Skeletal muscle tissue (tissue), 4 donors: ENCODE measurements around the gene DUSP22. TPM values are rescaled to one million over a fixed set of nuclear protein-coding genes. Genes with fewer than 3 reads are reported as not detected.

Source experiments
- H3K27ac ChIP-seq: one replicate; pipeline ENCODE4 v1.7.0; 2013; ENCODE audit warnings: mild to moderate bottlenecking, low read depth, low read length, inconsistent platforms
- H3K27me3 ChIP-seq, 3 donors: one replicate each; pipeline ENCODE4 v1.7.0; 2013; ENCODE audit warnings: low read length in 3 of 3; ENCODE audit not compliant: control insufficient read depth in 3 of 3, insufficient read depth in 3 of 3
- H3K36me3 ChIP-seq, 3 donors: one replicate each; pipeline ENCODE4 v1.7.0; 2013; ENCODE audit warnings: low read length in 3 of 3; ENCODE audit not compliant: control insufficient read depth in 3 of 3, insufficient read depth in 3 of 3
- H3K4me1 ChIP-seq, 3 donors: one replicate each; pipeline ENCODE4 v1.7.0; 2013; ENCODE audit warnings: low read length in 3 of 3, mild to moderate bottlenecking in 3 of 3; ENCODE audit not compliant: control insufficient read depth in 3 of 3, insufficient read depth in 3 of 3
- H3K4me3 ChIP-seq, 3 donors: one replicate each; pipeline ENCODE4 v1.7.0; 2013; ENCODE audit warnings: low read length in 3 of 3
- H3K9ac ChIP-seq, 3 donors: one replicate each; pipeline ENCODE4 v1.7.0; 2013; ENCODE audit warnings: low read length in 3 of 3, mild to moderate bottlenecking in 3 of 3, moderate library complexity in 2 of 3, low read depth in 1 of 3
- H3K9me3 ChIP-seq, 3 donors: one replicate each; pipeline ENCODE4 v1.7.0; 2013; ENCODE audit warnings: low read length in 3 of 3; ENCODE audit not compliant: control insufficient read depth in 3 of 3
- total RNA-seq: library from RNA; depleted of rRNA; stranded (reverse); fragments of >200 nt; gene quantifications from one replicate; pipeline ENCODE4 v1.2.3, GENCODE V29; 2014
- donor health status: Osteomylitis.

DUSP22 gene
- total RNA-seq, 1 donor from 2014 or later = 17.7 TPM

DNA sequence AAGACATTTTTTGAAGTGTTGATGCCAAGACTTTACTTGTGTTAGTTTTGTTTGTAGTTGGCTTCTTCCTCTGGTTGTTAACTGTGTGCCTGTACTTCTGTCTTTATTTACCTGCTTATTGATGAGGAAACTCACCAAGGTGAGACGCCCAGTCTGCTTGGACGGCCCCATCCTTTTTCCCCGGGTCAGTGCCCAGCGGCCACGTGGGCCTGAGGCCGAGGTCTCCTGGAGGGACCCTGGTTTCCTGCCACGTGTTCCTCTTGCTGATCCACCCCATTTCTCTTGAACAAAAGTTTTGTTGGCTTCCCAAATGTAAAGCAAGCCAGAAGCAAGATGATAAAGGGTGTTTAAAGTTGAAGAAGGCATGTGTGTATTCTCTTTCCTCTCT is 24.8 kb downstream of the DUSP22 start:
- Histone ChIP-seq H3K9me3 (no peaks in the 10 kb centered on the region), H3K27me3 (no peaks in the 10 kb centered on the region), H3K27ac (no peak overlapping the region), H3K9ac (no peak overlapping the region), H3K4me1 (peaks cover 4 to 14% (median 10%) of the 10 kb centered on the region in 3 donors), H3K36me3 (peaks cover 0 to 3% (median 0%) of the 10 kb centered on the region in 3 donors), H3K4me3 (no peak overlapping the region)

DNA sequence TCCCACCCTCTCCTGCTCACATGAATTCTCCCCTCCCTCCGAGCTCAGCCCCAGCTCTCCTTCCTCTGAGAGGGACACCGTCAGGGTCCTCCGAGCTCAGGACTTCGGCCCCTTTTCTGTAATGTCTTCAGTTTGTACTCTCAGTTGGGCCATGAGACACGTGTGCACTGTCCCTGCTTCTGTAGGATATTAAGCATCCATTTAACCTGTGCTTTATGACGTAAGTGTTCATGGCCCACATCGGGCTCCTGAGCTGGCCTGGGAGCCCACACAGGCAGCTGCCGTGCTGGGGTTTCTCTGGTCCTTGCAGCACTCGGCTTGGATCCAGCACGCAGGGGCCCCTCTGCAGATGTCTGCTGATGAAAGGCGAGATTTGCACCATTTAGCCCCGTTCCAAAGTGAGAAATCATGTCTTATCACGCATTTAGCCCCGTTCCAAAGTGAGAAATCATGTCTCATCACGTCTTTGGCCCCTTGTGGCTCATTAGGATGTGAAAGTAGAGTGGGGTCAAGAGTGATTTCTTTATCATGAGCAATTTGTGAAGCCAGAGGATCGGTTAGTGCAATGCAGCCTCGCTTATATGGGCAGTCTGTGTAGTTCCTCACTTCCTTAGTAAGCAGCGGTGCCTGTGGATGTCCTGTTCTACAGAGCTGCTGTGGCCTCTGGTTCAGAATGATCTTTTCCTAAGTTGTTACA is 25.3 kb downstream of the DUSP22 start:
- no peak overlapping the region for H3K27ac ChIP-seq
- H3K4me1 ChIP-seq = peaks cover 0 to 14% (median 10%) of the 10 kb centered on the region in 3 donors
- no peaks in the 10 kb centered on the region for H3K27me3 ChIP-seq
- H3K9ac ChIP-seq = no peak overlapping the region
- no peaks in the 10 kb centered on the region for H3K9me3 ChIP-seq
- H3K36me3 ChIP-seq = peaks cover 0 to 3% (median 0%) of the 10 kb centered on the region in 3 donors
- no peak overlapping the region for H3K4me3 ChIP-seq

DNA sequence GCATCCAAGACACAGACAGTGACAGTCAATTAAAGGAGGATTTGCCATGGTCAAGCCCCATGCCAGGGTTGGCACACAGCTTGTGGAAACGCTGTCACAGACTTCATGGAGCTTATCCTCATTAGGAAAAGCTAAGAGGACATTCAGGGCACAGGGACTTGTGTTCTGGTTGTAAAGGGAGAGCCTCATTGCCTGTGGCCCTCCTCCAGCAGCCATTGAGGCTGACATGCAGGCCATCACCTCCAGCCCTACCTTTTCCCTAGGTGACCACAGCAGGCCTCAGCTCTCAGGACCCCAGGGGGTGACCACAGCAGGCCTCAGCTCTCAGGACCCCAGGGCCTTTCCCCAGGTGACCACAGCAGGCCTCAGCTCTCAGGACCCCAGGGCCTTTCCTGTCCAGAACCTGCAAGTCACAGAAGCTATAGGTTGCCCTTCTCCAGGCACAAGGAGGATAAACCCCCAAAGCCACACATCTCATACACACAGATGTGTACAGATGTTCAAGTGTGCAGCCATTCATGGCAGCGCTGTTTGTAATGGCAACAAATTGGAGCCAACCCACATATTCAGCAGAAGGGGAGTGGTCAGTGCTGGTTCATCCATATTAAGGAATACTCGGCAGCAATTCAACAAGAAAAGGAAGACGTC is 26.1 kb downstream of the DUSP22 start:
- Histone ChIP-seq H3K27me3 (no peaks in the 10 kb centered on the region), H3K36me3 (peaks cover 0 to 3% (median 0%) of the 10 kb centered on the region in 3 donors), H3K27ac (no peak overlapping the region), H3K4me3 (no peak overlapping the region), H3K9me3 (no peaks in the 10 kb centered on the region), H3K9ac (no peak overlapping the region), H3K4me1 (peaks cover 0 to 14% (median 7%) of the 10 kb centered on the region in 3 donors)

DNA sequence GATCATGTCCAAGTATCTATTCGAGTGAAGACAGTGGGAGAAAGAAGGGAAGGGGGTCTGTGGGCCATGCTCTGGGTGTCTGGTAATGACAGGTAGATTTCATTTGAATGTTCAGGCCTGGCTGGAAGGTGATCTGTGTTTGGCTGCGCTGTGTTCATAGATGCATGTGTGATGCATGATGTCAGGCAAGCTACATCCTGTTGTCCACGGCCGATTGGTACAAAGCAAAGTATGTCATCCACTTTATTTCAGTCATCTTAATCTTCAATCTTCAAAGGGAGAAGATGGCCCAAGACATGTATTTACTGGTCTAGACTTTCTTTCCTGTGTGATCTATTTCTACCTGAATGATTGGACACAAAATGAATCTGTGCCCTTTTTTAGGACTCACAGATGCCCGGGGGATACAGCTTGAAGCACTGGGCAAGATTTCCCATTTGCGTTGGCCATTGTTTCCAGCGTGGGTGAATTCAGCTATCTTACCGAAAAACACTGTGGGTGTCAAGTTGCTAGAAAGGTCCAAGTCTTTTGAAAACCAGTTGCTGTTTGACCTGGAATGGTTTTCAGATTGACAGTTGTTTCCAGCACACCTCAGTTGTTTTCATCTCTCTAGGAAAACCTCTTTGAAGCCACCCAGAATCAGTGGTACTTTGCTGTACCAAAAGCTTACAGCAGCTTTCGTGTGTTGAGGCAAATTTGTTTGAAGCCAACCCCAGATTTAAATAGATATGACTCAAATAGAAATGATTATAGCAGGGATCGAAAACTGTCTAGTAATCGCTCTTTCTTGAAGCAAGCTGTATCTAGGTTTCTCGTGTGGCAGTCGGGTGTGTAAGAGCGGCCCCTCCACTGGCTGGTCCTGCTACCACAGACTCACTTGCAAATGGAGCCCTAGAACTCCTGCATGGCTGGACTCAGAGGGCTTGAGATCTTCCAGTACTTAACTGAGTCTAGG is 27.2 kb downstream of the DUSP22 start:
- Histone ChIP-seq H3K4me3 (no peak overlapping the region), H3K4me1 (peaks cover 0 to 14% (median 11%) of the 10 kb centered on the region in 3 donors), H3K27me3 (no peaks in the 10 kb centered on the region), H3K36me3 (peaks cover 0 to 3% (median 0%) of the 10 kb centered on the region in 3 donors), H3K9ac (no peak overlapping the region), H3K9me3 (no peaks in the 10 kb centered on the region), H3K27ac (no peak overlapping the region)

DNA sequence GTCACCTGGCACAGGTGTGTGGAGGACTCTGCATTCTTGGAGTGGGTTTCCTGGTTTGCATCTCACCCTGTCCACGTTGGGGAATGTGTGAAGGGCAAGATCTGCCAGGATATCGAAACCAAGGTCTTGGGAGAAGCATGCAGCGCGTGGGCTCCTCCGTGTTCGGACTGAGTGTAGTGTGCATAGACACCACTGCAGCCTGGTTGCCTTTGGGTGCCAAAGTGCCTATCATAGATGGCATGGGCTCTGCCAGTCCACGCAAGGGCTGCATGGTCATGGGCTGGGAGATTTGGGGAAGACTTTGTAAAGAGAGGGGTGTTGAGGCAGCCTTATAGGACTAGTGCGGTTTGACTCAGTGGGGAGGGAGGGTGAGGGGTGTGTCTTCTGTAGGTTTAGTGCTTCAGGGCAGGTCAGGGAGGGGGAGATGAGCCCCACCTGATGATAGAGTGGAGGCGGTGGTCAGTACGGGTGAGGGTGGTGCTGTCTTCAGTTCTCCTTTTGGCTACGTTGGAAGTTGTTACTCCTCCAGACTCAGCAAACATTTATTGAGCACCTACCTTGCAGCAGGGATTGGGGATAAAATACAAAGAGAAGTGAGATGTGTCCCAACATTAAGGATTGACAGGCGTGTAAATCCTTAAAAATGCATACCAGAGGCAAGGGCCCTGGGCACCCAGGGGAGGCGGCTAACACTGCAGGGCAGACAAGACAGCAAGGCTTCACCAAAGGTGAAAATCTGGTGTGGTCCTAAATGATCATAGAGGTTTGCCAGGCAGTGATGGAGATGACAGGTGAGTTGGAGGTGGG is 28.3 kb downstream of the DUSP22 start:
- Histone ChIP-seq H3K9ac (no peak overlapping the region), H3K27me3 (no peaks in the 10 kb centered on the region), H3K4me3 (no peak overlapping the region), H3K4me1 (peaks cover 0 to 15% (median 14%) of the 10 kb centered on the region in 3 donors), H3K9me3 (no peaks in the 10 kb centered on the region), H3K27ac (no peak overlapping the region), H3K36me3 (peaks cover 0 to 3% (median 0%) of the 10 kb centered on the region in 3 donors)

DNA sequence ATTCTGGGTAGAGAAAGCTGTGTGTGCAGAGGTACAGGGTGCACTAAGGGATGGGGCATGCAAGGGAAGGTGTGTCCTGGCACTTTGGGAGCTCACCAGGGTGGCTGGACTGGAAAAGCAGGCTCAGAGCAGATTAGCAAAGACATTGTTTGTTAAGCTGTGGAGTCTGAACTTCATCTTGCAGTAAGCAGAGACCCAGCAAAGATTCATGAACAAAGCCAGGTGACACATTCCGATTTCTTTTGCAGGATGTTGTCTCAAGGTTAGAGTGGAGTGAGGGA is 28.8 kb downstream of the DUSP22 start:
- Histone ChIP-seq H3K27ac (no peak overlapping the region), H3K9me3 (no peaks in the 10 kb centered on the region), H3K27me3 (no peaks in the 10 kb centered on the region), H3K4me1 (peaks cover 0 to 15% (median 14%) of the 10 kb centered on the region in 3 donors), H3K4me3 (no peak overlapping the region), H3K36me3 (peaks cover 0 to 3% (median 0%) of the 10 kb centered on the region in 3 donors), H3K9ac (no peak overlapping the region)

DNA sequence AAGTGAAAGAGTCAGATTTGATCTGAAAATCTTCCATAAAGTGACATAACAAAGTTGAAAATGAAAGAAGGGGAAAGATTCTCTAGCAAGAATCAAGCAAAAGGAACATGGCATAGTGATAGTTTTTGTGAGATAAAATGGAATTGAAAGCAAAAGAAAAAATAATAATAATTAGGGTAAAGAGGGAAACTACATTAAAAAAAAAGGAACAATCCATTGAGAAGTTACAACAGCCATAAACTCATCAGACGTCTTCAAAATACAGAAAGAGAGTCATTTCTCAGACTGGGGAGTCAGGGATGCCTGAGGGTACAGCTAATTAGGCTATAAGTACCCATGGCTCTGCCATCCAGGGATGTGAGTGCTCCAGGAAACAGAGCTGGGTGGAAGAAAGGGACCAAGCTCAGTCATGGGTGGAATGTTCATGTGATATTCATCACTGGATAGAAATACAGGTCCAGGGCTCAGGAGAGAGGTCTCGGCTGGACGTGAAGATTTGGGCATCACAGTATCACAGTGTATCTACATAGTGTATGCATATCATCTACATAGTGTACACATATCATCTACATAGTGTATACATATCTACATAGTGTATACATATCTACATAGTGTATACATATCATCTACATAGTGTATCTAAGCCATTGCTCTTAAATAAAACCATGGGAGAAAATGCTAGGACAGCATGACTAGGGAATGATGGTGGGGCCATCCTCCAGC is 29.4 kb downstream of the DUSP22 start:
- Histone ChIP-seq H3K27me3 (no peaks in the 10 kb centered on the region), H3K4me3 (no peak overlapping the region), H3K9me3 (no peaks in the 10 kb centered on the region), H3K36me3 (peaks cover 0 to 3% (median 0%) of the 10 kb centered on the region in 3 donors), H3K9ac (no peak overlapping the region), H3K4me1 (peaks cover under 1 to 15% (median 15%) of the 10 kb centered on the region in 3 donors), H3K27ac (no peak overlapping the region)

DNA sequence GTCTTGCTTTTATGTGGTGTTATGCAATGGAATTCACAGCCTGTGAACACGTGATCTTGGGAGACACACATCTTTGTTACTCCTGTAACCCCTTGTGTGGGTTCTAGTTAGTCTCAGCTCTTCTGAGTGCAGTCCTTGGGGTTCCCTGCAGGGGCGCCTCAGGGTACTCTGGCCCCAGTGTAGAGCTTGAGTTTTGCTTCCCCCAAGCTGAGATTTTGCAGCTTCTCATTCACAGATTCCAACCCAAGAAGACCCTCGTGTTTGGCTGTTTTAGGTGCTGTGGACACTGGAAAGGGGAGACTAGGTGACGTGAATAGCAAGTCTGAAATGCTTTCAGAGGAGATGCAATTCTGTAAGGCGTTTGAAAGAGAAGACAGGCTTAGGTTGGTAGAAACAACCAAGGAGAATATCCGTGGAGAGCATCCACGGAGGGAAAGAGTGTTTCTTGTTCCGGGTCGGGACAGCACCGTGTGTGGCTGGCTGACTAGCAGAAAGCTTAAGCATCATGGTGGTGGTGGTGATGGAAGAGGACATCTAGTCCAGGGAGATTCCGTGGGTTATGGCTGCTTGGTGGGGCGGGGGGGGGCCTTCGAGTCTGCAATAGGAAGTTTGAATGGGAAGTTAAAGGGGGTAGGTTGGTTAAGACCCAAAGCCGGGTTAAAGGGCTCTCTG is 30.1 kb downstream of the DUSP22 start:
- Histone ChIP-seq H3K27ac (no peak overlapping the region), H3K4me3 (no peak overlapping the region), H3K9ac (no peak overlapping the region), H3K36me3 (peaks cover 0 to 5% (median 0%) of the 10 kb centered on the region in 3 donors), H3K4me1 (peaks cover 7 to 22% (median 20%) of the 10 kb centered on the region in 3 donors), H3K9me3 (no peaks in the 10 kb centered on the region), H3K27me3 (no peaks in the 10 kb centered on the region)
